Putamen (tissue), 1 donor: ENCODE measurements around the gene GMDS.

ENCODE experiments used
- DNase-seq: peaks from one replicate; pipeline ENCODE4 v3.0.0-alpha.2; 2016; ENCODE audit warnings: low spot score

The GMDS gene

GRCh38 chr6:1625794-1626435, 619.5 kb downstream of the GMDS start:
- DNase-seq: no peak

GRCh38 chr6:1624851-1625781, 620.3 kb downstream of the GMDS start:
- no peak for DNase-seq

- no peak for DNase-seq
These were observed 621.2 kb downstream of the GMDS start for GRCh38 chr6:1624058-1624850.

- no peak for DNase-seq
These were observed 621.7 kb downstream of the GMDS start for GRCh38 chr6:1623769-1624057.

- no peak for DNase-seq
These were observed 622.3 kb downstream of the GMDS start for GRCh38 chr6:1622851-1623768.

- no peak for DNase-seq
These were observed 623.1 kb downstream of the GMDS start for GRCh38 chr6:1622220-1622850.

- no peak for DNase-seq
These were observed 624.2 kb downstream of the GMDS start for GRCh38 chr6:1621070-1621701.

- no peak for DNase-seq
These were observed 624.8 kb downstream of the GMDS start for GRCh38 chr6:1620504-1621069.

- no peak for DNase-seq
These were observed 625.5 kb downstream of the GMDS start for GRCh38 chr6:1619673-1620503.

- no peak for DNase-seq
These were observed 626.2 kb downstream of the GMDS start for GRCh38 chr6:1619098-1619672.

- no peak for DNase-seq
These were observed 626.9 kb downstream of the GMDS start for GRCh38 chr6:1618311-1619097.

GRCh38 chr6:1617466-1618310, 627.7 kb downstream of the GMDS start:
- no peak for DNase-seq

GRCh38 chr6:1616701-1617463, 628.5 kb downstream of the GMDS start:
- DNase-seq: no peak

- DNase-seq: no peak
These were observed 629.5 kb downstream of the GMDS start for GRCh38 chr6:1615853-1616420.

- no peak for DNase-seq
These were observed 630.1 kb downstream of the GMDS start for GRCh38 chr6:1615151-1615852.
